ENCODE data around the gene HSPA12B.

HSPA12B gene

GRCh38 chr20:3752386-3752759, 19.9 kb downstream of the HSPA12B start:
- Histone ChIP-seq H3K4me1 (ENCODE audit: control insufficient read depth, insufficient read depth, low read length) (peaks cover 18% of the 10 kb centered on the region), H3K27me3 (replicated peaks; ENCODE audit: control insufficient read depth, insufficient read depth, low read length) (no peaks in the 10 kb centered on the region), H3K4me3 (ENCODE audit: low read length) (no peak overlapping the region), H3K9ac (ENCODE audit: low read length) (no peak overlapping the region), H3K36me3 (ENCODE audit: control insufficient read depth, insufficient read depth, low read length, severe bottlenecking) (peaks cover 9% of the 10 kb centered on the region), H3K9me3 (ENCODE audit: control insufficient read depth, low read length) (no peaks in the 10 kb centered on the region)
- DNase-seq (ENCODE audit: low read depth): no peak

- Histone ChIP-seq H3K9ac (ENCODE audit: low read length) (peak overlapping the region; percentile 34), H3K36me3 (ENCODE audit: control insufficient read depth, insufficient read depth, low read length, severe bottlenecking) (peaks cover 9% of the 10 kb centered on the region), H3K9me3 (ENCODE audit: control insufficient read depth, low read length) (no peaks in the 10 kb centered on the region), H3K27me3 (replicated peaks; ENCODE audit: control insufficient read depth, insufficient read depth, low read length) (no peaks in the 10 kb centered on the region), H3K4me1 (ENCODE audit: control insufficient read depth, insufficient read depth, low read length) (peaks cover 25% of the 10 kb centered on the region), H3K4me3 (ENCODE audit: low read length) (no peak overlapping the region)
- peak; percentile 75 for DNase-seq (ENCODE audit: low read depth)
These were observed 20.6 kb downstream of the HSPA12B start for GRCh38 chr20:3753098-3753497.

GRCh38 chr20:3753501-3754275, 21.2 kb downstream of the HSPA12B start:
- no peak for DNase-seq (ENCODE audit: low read depth)
- no peaks in the 10 kb centered on the region for H3K27me3 ChIP-seq (replicated peaks; ENCODE audit: control insufficient read depth, insufficient read depth, low read length)
- H3K36me3 ChIP-seq (ENCODE audit: control insufficient read depth, insufficient read depth, low read length, severe bottlenecking): peaks cover 9% of the 10 kb centered on the region
- no peak overlapping the region for H3K4me3 ChIP-seq (ENCODE audit: low read length)
- peak overlapping the region; percentile 34 for H3K9ac ChIP-seq (ENCODE audit: low read length)
- H3K4me1 ChIP-seq (ENCODE audit: control insufficient read depth, insufficient read depth, low read length): peaks cover 25% of the 10 kb centered on the region
- no peaks in the 10 kb centered on the region for H3K9me3 ChIP-seq (ENCODE audit: control insufficient read depth, low read length)

GRCh38 chr20:3754276-3754630, 21.8 kb downstream of the HSPA12B start:
- no peak for DNase-seq (ENCODE audit: low read depth)
- no peak overlapping the region for H3K4me3 ChIP-seq (ENCODE audit: low read length)

GRCh38 chr20:3755269-3755668, 22.8 kb downstream of the HSPA12B start:
- DNase-seq (ENCODE audit: low read depth): no peak
- Histone ChIP-seq H3K9ac (ENCODE audit: low read length) (no peak overlapping the region), H3K36me3 (ENCODE audit: control insufficient read depth, insufficient read depth, low read length, severe bottlenecking) (peaks cover 9% of the 10 kb centered on the region)

More at GRCh38 chr20:3754276-3754630, 21.8 kb downstream of the HSPA12B start:
- Histone ChIP-seq H3K4me1 (ENCODE audit: control insufficient read depth, insufficient read depth, low read length) (peaks cover 29% of the 10 kb centered on the region), H3K9me3 (ENCODE audit: control insufficient read depth, low read length) (no peaks in the 10 kb centered on the region), H3K27me3 (replicated peaks; ENCODE audit: control insufficient read depth, insufficient read depth, low read length) (no peaks in the 10 kb centered on the region), H3K36me3 (ENCODE audit: control insufficient read depth, insufficient read depth, low read length, severe bottlenecking) (peaks cover 9% of the 10 kb centered on the region), H3K9ac (ENCODE audit: low read length) (peak overlapping the region; percentile 34)

GRCh38 chr20:3755814-3756480, 23.5 kb downstream of the HSPA12B start:
- no peaks in the 10 kb centered on the region for H3K27me3 ChIP-seq (replicated peaks; ENCODE audit: control insufficient read depth, insufficient read depth, low read length)
- peaks cover 33% of the 10 kb centered on the region for H3K4me1 ChIP-seq (ENCODE audit: control insufficient read depth, insufficient read depth, low read length)
- no peak overlapping the region for H3K4me3 ChIP-seq (ENCODE audit: low read length)
- H3K36me3 ChIP-seq (ENCODE audit: control insufficient read depth, insufficient read depth, low read length, severe bottlenecking): peaks cover 9% of the 10 kb centered on the region
- no peaks in the 10 kb centered on the region for H3K9me3 ChIP-seq (ENCODE audit: control insufficient read depth, low read length)
- no peak overlapping the region for H3K9ac ChIP-seq (ENCODE audit: low read length)
- no peak for DNase-seq (ENCODE audit: low read depth)

More at GRCh38 chr20:3755269-3755668, 22.8 kb downstream of the HSPA12B start:
- Histone ChIP-seq H3K4me1 (ENCODE audit: control insufficient read depth, insufficient read depth, low read length) (peaks cover 33% of the 10 kb centered on the region), H3K27me3 (replicated peaks; ENCODE audit: control insufficient read depth, insufficient read depth, low read length) (no peaks in the 10 kb centered on the region), H3K4me3 (ENCODE audit: low read length) (no peak overlapping the region), H3K9me3 (ENCODE audit: control insufficient read depth, low read length) (no peaks in the 10 kb centered on the region)

- no peaks in the 10 kb centered on the region for H3K27me3 ChIP-seq (replicated peaks; ENCODE audit: control insufficient read depth, insufficient read depth, low read length)
- DNase-seq (ENCODE audit: low read depth): no peak
- H3K9me3 ChIP-seq (ENCODE audit: control insufficient read depth, low read length): no peaks in the 10 kb centered on the region
- peaks cover 13% of the 10 kb centered on the region for H3K36me3 ChIP-seq (ENCODE audit: control insufficient read depth, insufficient read depth, low read length, severe bottlenecking)
- H3K9ac ChIP-seq (ENCODE audit: low read length): no peak overlapping the region
- H3K4me3 ChIP-seq (ENCODE audit: low read length): no peak overlapping the region
- H3K4me1 ChIP-seq (ENCODE audit: control insufficient read depth, insufficient read depth, low read length): peaks cover 33% of the 10 kb centered on the region
These were observed 24.8 kb downstream of the HSPA12B start for GRCh38 chr20:3757268-3757667.

- no peaks in the 10 kb centered on the region for H3K27me3 ChIP-seq (replicated peaks; ENCODE audit: control insufficient read depth, insufficient read depth, low read length)
- peaks cover 13% of the 10 kb centered on the region for H3K36me3 ChIP-seq (ENCODE audit: control insufficient read depth, insufficient read depth, low read length, severe bottlenecking)
- H3K9me3 ChIP-seq (ENCODE audit: control insufficient read depth, low read length): no peaks in the 10 kb centered on the region
- H3K4me3 ChIP-seq (ENCODE audit: low read length): no peak overlapping the region
- H3K4me1 ChIP-seq (ENCODE audit: control insufficient read depth, insufficient read depth, low read length): peaks cover 34% of the 10 kb centered on the region
- DNase-seq (ENCODE audit: low read depth): no peak
- no peak overlapping the region for H3K9ac ChIP-seq (ENCODE audit: low read length)
These were observed 26.1 kb downstream of the HSPA12B start for GRCh38 chr20:3758566-3758965.

- Histone ChIP-seq H3K4me3 (ENCODE audit: low read length) (no peak overlapping the region), H3K27me3 (replicated peaks; ENCODE audit: control insufficient read depth, insufficient read depth, low read length) (no peaks in the 10 kb centered on the region), H3K9ac (ENCODE audit: low read length) (no peak overlapping the region), H3K9me3 (ENCODE audit: control insufficient read depth, low read length) (no peaks in the 10 kb centered on the region), H3K36me3 (ENCODE audit: control insufficient read depth, insufficient read depth, low read length, severe bottlenecking) (peaks cover 13% of the 10 kb centered on the region), H3K4me1 (ENCODE audit: control insufficient read depth, insufficient read depth, low read length) (peaks cover 42% of the 10 kb centered on the region)
- no peak for DNase-seq (ENCODE audit: low read depth)
These were observed 26.9 kb downstream of the HSPA12B start for GRCh38 chr20:3759316-3759823.

- no peak for DNase-seq (ENCODE audit: low read depth)
- Histone ChIP-seq H3K4me3 (ENCODE audit: low read length) (no peak overlapping the region), H3K4me1 (ENCODE audit: control insufficient read depth, insufficient read depth, low read length) (peaks cover 47% of the 10 kb centered on the region), H3K27me3 (replicated peaks; ENCODE audit: control insufficient read depth, insufficient read depth, low read length) (no peaks in the 10 kb centered on the region), H3K9me3 (ENCODE audit: control insufficient read depth, low read length) (no peaks in the 10 kb centered on the region), H3K9ac (ENCODE audit: low read length) (no peak overlapping the region), H3K36me3 (ENCODE audit: control insufficient read depth, insufficient read depth, low read length, severe bottlenecking) (peaks cover 12% of the 10 kb centered on the region)
These were observed 27.4 kb downstream of the HSPA12B start for GRCh38 chr20:3759884-3760283.

GRCh38 chr20:3760655-3761348, 28.3 kb downstream of the HSPA12B start:
- Histone ChIP-seq H3K4me1 (ENCODE audit: control insufficient read depth, insufficient read depth, low read length) (peaks cover 54% of the 10 kb centered on the region), H3K4me3 (ENCODE audit: low read length) (no peak overlapping the region), H3K27me3 (replicated peaks; ENCODE audit: control insufficient read depth, insufficient read depth, low read length) (no peaks in the 10 kb centered on the region), H3K9me3 (ENCODE audit: control insufficient read depth, low read length) (no peaks in the 10 kb centered on the region), H3K9ac (ENCODE audit: low read length) (no peak overlapping the region), H3K36me3 (ENCODE audit: control insufficient read depth, insufficient read depth, low read length, severe bottlenecking) (peaks cover 4% of the 10 kb centered on the region)
- DNase-seq (ENCODE audit: low read depth): no peak

All from adipocyte (in vitro differentiated cells).